Sigmoid colon (tissue), 4 donors: ENCODE measurements around the gene PHF20.

Source experiments
- CTCF ChIP-seq, 4 experiments: fragments of 450-650 bp in 3 of 4; fragments of 200-600 bp in 1 of 4; IDR thresholded peaks; one replicate each; pipeline ENCODE4 v1.5.1; 2016 to 2019; ENCODE audit warnings: antibody characterized with exemption in 4 of 4, mild to moderate bottlenecking in 3 of 4, moderate library complexity in 2 of 4
- EP300 ChIP-seq, 4 donors: sonication (generic); formaldehyde crosslinking; IDR thresholded peaks; one replicate each; pipeline ENCODE4 v1.6.1; 2017; ENCODE audit warnings: antibody characterized with exemption in 4 of 4
- POLR2A ChIP-seq, 2 donors: fragments of 450-650 bp; IDR thresholded peaks; one replicate each; pipeline ENCODE4 v1.6.1; 2016; ENCODE audit warnings: antibody characterized with exemption in 2 of 2, mild to moderate bottlenecking in 2 of 2, moderate library complexity in 2 of 2
- POLR2AphosphoS5 ChIP-seq, 4 donors: sonication (generic); formaldehyde crosslinking; IDR thresholded peaks; one replicate each; pipeline ENCODE4 v1.6.1; 2017; ENCODE audit warnings: antibody characterized with exemption in 4 of 4

DNA sequence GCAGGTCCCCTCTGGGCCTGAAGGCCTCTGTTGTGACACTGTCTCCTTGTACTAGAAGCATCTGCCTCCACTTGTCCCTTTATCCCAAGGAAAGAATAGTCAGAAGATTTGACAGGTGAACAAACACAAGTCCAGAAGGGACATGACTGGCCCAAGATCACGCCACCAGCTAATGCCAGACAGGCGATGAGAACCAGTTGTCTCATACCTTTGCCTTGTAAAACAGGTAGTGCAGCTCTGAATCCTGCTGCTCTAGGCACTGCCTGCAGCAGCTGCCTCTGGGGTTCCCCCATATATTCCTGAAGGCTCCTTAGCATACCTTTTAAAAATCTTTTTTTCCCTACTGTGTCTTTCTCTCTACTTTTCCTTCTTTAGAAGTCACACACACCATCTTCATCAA lies 157.5 kb downstream of the PHF20 start:
- TF ChIP-seq CTCF (IDR thresholded peaks at IDR 0.05) = no peak
- TF ChIP-seq EP300 (IDR thresholded peaks at IDR 0.05) = no peak
- TF ChIP-seq POLR2A (IDR thresholded peaks at IDR 0.05) = no peak
- TF ChIP-seq POLR2AphosphoS5 (IDR thresholded peaks at IDR 0.05) = no peak
